Measurements from ENCODE around the gene NADK. TPM values are rescaled to one million over a fixed set of nuclear protein-coding genes. Genes with fewer than 3 reads are reported as not detected.

The NADK gene
- polyA plus RNA-seq (2013, experiment 1 of 2), result 30.6 TPM
- polyA plus RNA-seq (2013, experiment 2 of 2), result 32.5 TPM

GRCh38 chr1:1777950-1778662 is at the start of gene NADK:
NADK (minus strand) TSS chr1:1778470; CDS start chr1:1765406, 13,064 bp downstream.
- H3K18ac ChIP-seq (ENCODE audit: low read length), result peak within 1 kb of the TSS; percentile 94
- H3K79me1 ChIP-seq (ENCODE audit: low read length), result peaks cover 8% of the 10 kb centered on the region
- peak within 1 kb of the TSS; percentile 77 for H3K4me3 ChIP-seq (ENCODE audit: low read length)
- peak within 1 kb of the TSS; percentile 81 for H3K27ac ChIP-seq (ENCODE audit: low read depth, low read length)
- peak within 1 kb of the TSS; percentile 48 for H3K23ac ChIP-seq (ENCODE audit: low read length)
- no peak within 1 kb of the TSS for H2BK15ac ChIP-seq (replicated peaks; ENCODE audit: low read depth)
- no peak within 1 kb of the TSS for H2AK5ac ChIP-seq (ENCODE audit: low read length)
- H3K4ac ChIP-seq (ENCODE audit: low read depth, low read length), result peak within 1 kb of the TSS; percentile 89
- peaks cover 2% of the 10 kb centered on the region for H3K4me1 ChIP-seq (ENCODE audit: control insufficient read depth, low read depth, low read length)
- peak; percentile 49 for DNase-seq
- peak within 1 kb of the TSS; percentile 57 for H2BK5ac ChIP-seq (ENCODE audit: low read length)
- peak within 1 kb of the TSS; percentile 97 for H3K9ac ChIP-seq (ENCODE audit: low read length)
- H3K36me3 ChIP-seq (ENCODE audit: control insufficient read depth, insufficient read depth, low read length), result no peaks in the 10 kb centered on the region
- H3K56ac ChIP-seq (ENCODE audit: low read length), result peak within 1 kb of the TSS; percentile 100
- peaks cover 36% of the 10 kb centered on the region for H3K79me2 ChIP-seq (ENCODE audit: control insufficient read depth, insufficient read depth, low read length)
- H3K27me3 ChIP-seq (ENCODE audit: insufficient read depth, low read length, poor library complexity), result no peaks in the 10 kb centered on the region
- H2BK120ac ChIP-seq (ENCODE audit: low read depth, low read length), result peak within 1 kb of the TSS; percentile 46
- peak within 1 kb of the TSS; percentile 90 for H3K4me2 ChIP-seq (ENCODE audit: low read length)
- no peak within 1 kb of the TSS for H4K8ac ChIP-seq (ENCODE audit: low read depth, low read length)
- no peak within 1 kb of the TSS for H4K5ac ChIP-seq (ENCODE audit: low read length)
- WGBS (ENCODE audit: extremely low coverage, insufficient coverage, low lambda C conversion rate), result no CpG with 5 or more reads among the region's 99 CpGs

- Histone ChIP-seq H3K23ac (ENCODE audit: low read length) (no peak overlapping the region), H3K9ac (ENCODE audit: low read length) (no peak overlapping the region), H2BK5ac (ENCODE audit: low read length) (no peak overlapping the region), H3K79me2 (ENCODE audit: control insufficient read depth, insufficient read depth, low read length) (peaks cover 26% of the 10 kb centered on the region), H3K4me1 (ENCODE audit: control insufficient read depth, low read depth, low read length) (peaks cover 3% of the 10 kb centered on the region), H3K27ac (ENCODE audit: low read depth, low read length) (no peak overlapping the region), H3K18ac (ENCODE audit: low read length) (no peak overlapping the region), H3K4ac (ENCODE audit: low read depth, low read length) (no peak overlapping the region), H3K27me3 (ENCODE audit: insufficient read depth, low read length, poor library complexity) (no peaks in the 10 kb centered on the region), H4K8ac (ENCODE audit: low read depth, low read length) (no peak overlapping the region), H3K79me1 (ENCODE audit: low read length) (peaks cover 14% of the 10 kb centered on the region), H3K36me3 (ENCODE audit: control insufficient read depth, insufficient read depth, low read length) (peaks cover 2% of the 10 kb centered on the region), H2AK5ac (ENCODE audit: low read length) (no peak overlapping the region), H3K4me2 (ENCODE audit: low read length) (no peak overlapping the region), H4K5ac (ENCODE audit: low read length) (no peak overlapping the region), H3K4me3 (ENCODE audit: low read length) (no peak overlapping the region), H2BK15ac (replicated peaks; ENCODE audit: low read depth) (no peak overlapping the region), H3K56ac (ENCODE audit: low read length) (no peak overlapping the region), H2BK120ac (ENCODE audit: low read depth, low read length) (no peak overlapping the region)
- no CpG with 5 or more reads among the region's 14 CpGs for WGBS (ENCODE audit: extremely low coverage, insufficient coverage, low lambda C conversion rate)
- peak; percentile 29 for DNase-seq
These were observed 49.0 kb upstream of the NADK start for GRCh38 chr1:1827089-1827848.

GRCh38 chr1:1826356-1827088 is 48.3 kb upstream of the NADK start:
- no peak overlapping the region for H3K4me2 ChIP-seq (ENCODE audit: low read length)
- peaks cover 12% of the 10 kb centered on the region for H3K79me1 ChIP-seq (ENCODE audit: low read length)
- H3K79me2 ChIP-seq (ENCODE audit: control insufficient read depth, insufficient read depth, low read length), result peaks cover 22% of the 10 kb centered on the region
- peaks cover 3% of the 10 kb centered on the region for H3K4me1 ChIP-seq (ENCODE audit: control insufficient read depth, low read depth, low read length)
- H2BK5ac ChIP-seq (ENCODE audit: low read length), result no peak overlapping the region
- no peak overlapping the region for H3K27ac ChIP-seq (ENCODE audit: low read depth, low read length)
- H3K4me3 ChIP-seq (ENCODE audit: low read length), result no peak overlapping the region
- no peaks in the 10 kb centered on the region for H3K27me3 ChIP-seq (ENCODE audit: insufficient read depth, low read length, poor library complexity)
- no peak overlapping the region for H3K56ac ChIP-seq (ENCODE audit: low read length)
- H4K8ac ChIP-seq (ENCODE audit: low read depth, low read length), result no peak overlapping the region
- H3K18ac ChIP-seq (ENCODE audit: low read length), result no peak overlapping the region
- H2AK5ac ChIP-seq (ENCODE audit: low read length), result no peak overlapping the region
- DNase-seq, result no peak
- peaks cover 2% of the 10 kb centered on the region for H3K36me3 ChIP-seq (ENCODE audit: control insufficient read depth, insufficient read depth, low read length)
- no peak overlapping the region for H3K9ac ChIP-seq (ENCODE audit: low read length)
- no peak overlapping the region for H3K23ac ChIP-seq (ENCODE audit: low read length)
- no peak overlapping the region for H3K4ac ChIP-seq (ENCODE audit: low read depth, low read length)
- WGBS (ENCODE audit: extremely low coverage, insufficient coverage, low lambda C conversion rate), result no CpG with 5 or more reads among the region's 9 CpGs
- no peak overlapping the region for H4K5ac ChIP-seq (ENCODE audit: low read length)
- H2BK120ac ChIP-seq (ENCODE audit: low read depth, low read length), result no peak overlapping the region
- H2BK15ac ChIP-seq (replicated peaks; ENCODE audit: low read depth), result no peak overlapping the region

- no peak overlapping the region for H3K4ac ChIP-seq (ENCODE audit: low read depth, low read length)
- no peak for DNase-seq
These were observed 46.9 kb upstream of the NADK start for GRCh38 chr1:1825217-1825616.

GRCh38 chr1:1819762-1820161 is 41.5 kb upstream of the NADK start:
- DNase-seq, result no peak
- H3K79me1 ChIP-seq (ENCODE audit: low read length), result peaks cover 15% of the 10 kb centered on the region
- H2AK5ac ChIP-seq (ENCODE audit: low read length), result no peak overlapping the region
- H2BK120ac ChIP-seq (ENCODE audit: low read depth, low read length), result no peak overlapping the region
- H4K5ac ChIP-seq (ENCODE audit: low read length), result no peak overlapping the region
- no peak overlapping the region for H3K4ac ChIP-seq (ENCODE audit: low read depth, low read length)
- H3K79me2 ChIP-seq (ENCODE audit: control insufficient read depth, insufficient read depth, low read length), result peaks cover 11% of the 10 kb centered on the region
- H3K4me3 ChIP-seq (ENCODE audit: low read length), result no peak overlapping the region
- H3K23ac ChIP-seq (ENCODE audit: low read length), result no peak overlapping the region
- no peak overlapping the region for H3K18ac ChIP-seq (ENCODE audit: low read length)
- no peak overlapping the region for H3K4me2 ChIP-seq (ENCODE audit: low read length)
- no peak overlapping the region for H2BK15ac ChIP-seq (replicated peaks; ENCODE audit: low read depth)
- H3K36me3 ChIP-seq (ENCODE audit: control insufficient read depth, insufficient read depth, low read length), result peaks cover 13% of the 10 kb centered on the region
- H3K9ac ChIP-seq (ENCODE audit: low read length), result no peak overlapping the region
- H4K8ac ChIP-seq (ENCODE audit: low read depth, low read length), result no peak overlapping the region
- H3K27me3 ChIP-seq (ENCODE audit: insufficient read depth, low read length, poor library complexity), result no peaks in the 10 kb centered on the region
- no peak overlapping the region for H2BK5ac ChIP-seq (ENCODE audit: low read length)
- H3K27ac ChIP-seq (ENCODE audit: low read depth, low read length), result no peak overlapping the region
- no CpG with 5 or more reads among the region's 6 CpGs for WGBS (ENCODE audit: extremely low coverage, insufficient coverage, low lambda C conversion rate)
- H3K56ac ChIP-seq (ENCODE audit: low read length), result no peak overlapping the region
- no peaks in the 10 kb centered on the region for H3K4me1 ChIP-seq (ENCODE audit: control insufficient read depth, low read depth, low read length)

More at GRCh38 chr1:1825217-1825616, 46.9 kb upstream of the NADK start:
- Histone ChIP-seq H3K79me2 (ENCODE audit: control insufficient read depth, insufficient read depth, low read length) (peaks cover 21% of the 10 kb centered on the region), H3K18ac (ENCODE audit: low read length) (no peak overlapping the region), H3K27ac (ENCODE audit: low read depth, low read length) (no peak overlapping the region), H2BK15ac (replicated peaks; ENCODE audit: low read depth) (no peak overlapping the region), H2BK5ac (ENCODE audit: low read length) (no peak overlapping the region), H4K5ac (ENCODE audit: low read length) (no peak overlapping the region), H3K56ac (ENCODE audit: low read length) (no peak overlapping the region), H4K8ac (ENCODE audit: low read depth, low read length) (no peak overlapping the region), H3K4me3 (ENCODE audit: low read length) (no peak overlapping the region), H2AK5ac (ENCODE audit: low read length) (no peak overlapping the region), H3K23ac (ENCODE audit: low read length) (no peak overlapping the region), H2BK120ac (ENCODE audit: low read depth, low read length) (no peak overlapping the region), H3K36me3 (ENCODE audit: control insufficient read depth, insufficient read depth, low read length) (peaks cover 2% of the 10 kb centered on the region), H3K4me2 (ENCODE audit: low read length) (no peak overlapping the region), H3K27me3 (ENCODE audit: insufficient read depth, low read length, poor library complexity) (no peaks in the 10 kb centered on the region), H3K79me1 (ENCODE audit: low read length) (peaks cover 15% of the 10 kb centered on the region), H3K9ac (ENCODE audit: low read length) (no peak overlapping the region), H3K4me1 (ENCODE audit: control insufficient read depth, low read depth, low read length) (peaks cover 3% of the 10 kb centered on the region)
- no CpG with 5 or more reads among the region's 5 CpGs for WGBS (ENCODE audit: extremely low coverage, insufficient coverage, low lambda C conversion rate)

Measured in mesendoderm (in vitro differentiated cells).